ENCODE results near the gene MLPH.

GRCh38 chr2:237552908-237553307, 65.9 kb downstream of the MLPH start:
- TF ChIP-seq CTCF (IDR thresholded peaks at IDR 0.05) (no peak), EZH2 (IDR thresholded peaks at IDR 0.05; ENCODE audit: borderline replicate concordance, insufficient read depth, low read depth, low read length, poor library complexity, severe bottlenecking) (no peak)

Measured in B cell (primary cell).